Astrocyte (in vitro differentiated cells and primary cell): ENCODE results near the gene OGFOD2. TPM values are rescaled to one million over a fixed set of nuclear protein-coding genes. Genes with fewer than 3 reads are reported as not detected.

Experiments
- DNase-seq: peaks from one replicate; pipeline ENCODE4 v3.0.0-alpha.2; 2010; ENCODE audit warnings: low read depth
- FAIRE-seq: peaks from 2 replicates; lab custom pipeline; 2011; peaks lifted over from hg19 to GRCh38; lab: Jason Lieb, UNC
- H2AFZ ChIP-seq: 2 replicates; pipeline ENCODE4 v1.6.0; 2012; ENCODE audit warnings: low read depth, low read length, inconsistent platforms
- H3K27ac ChIP-seq: 2 replicates; pipeline ENCODE4 v1.5.1; 2011; ENCODE audit warnings: low read depth, low read length, inconsistent platforms
- H3K27me3 ChIP-seq: 2 replicates; pipeline ENCODE4 v1.6.0; 2011; ENCODE audit warnings: low read length, inconsistent platforms; ENCODE audit not compliant: insufficient read depth
- H3K36me3 ChIP-seq: 2 replicates; pipeline ENCODE4 v1.5.1; 2011; ENCODE audit warnings: low read length, inconsistent platforms; ENCODE audit not compliant: insufficient read depth
- H3K4me1 ChIP-seq: 2 replicates; pipeline ENCODE4 v1.5.1; 2011; ENCODE audit warnings: low read length, inconsistent platforms; ENCODE audit not compliant: insufficient read depth
- H3K4me2 ChIP-seq: 2 replicates; pipeline ENCODE4 v1.6.0; 2012; ENCODE audit warnings: low read length, inconsistent platforms
- H3K4me3 ChIP-seq: 2 replicates; pipeline ENCODE4 v1.5.1; 2011; ENCODE audit warnings: low read depth, mild to moderate bottlenecking, low read length, inconsistent platforms; ENCODE audit not compliant: insufficient read depth
- H3K79me2 ChIP-seq: 2 replicates; pipeline ENCODE4 v1.6.0; 2012; ENCODE audit warnings: mild to moderate bottlenecking, low read length, inconsistent platforms; ENCODE audit not compliant: insufficient read depth
- H3K9ac ChIP-seq: 2 replicates; pipeline ENCODE4 v1.6.0; 2012; ENCODE audit warnings: mild to moderate bottlenecking, low read length, inconsistent platforms
- H3K9me3 ChIP-seq: 2 replicates; pipeline ENCODE4 v1.5.1; 2012; ENCODE audit warnings: low read depth, mild to moderate bottlenecking, low read length, inconsistent platforms; ENCODE audit not compliant: insufficient read depth
- H4K20me1 ChIP-seq: 2 replicates; pipeline ENCODE4 v1.6.0; 2012; ENCODE audit warnings: low read length, inconsistent platforms; ENCODE audit not compliant: insufficient read depth
- H3K27ac Mint-ChIP-seq: one replicate; pipeline ENCODE4 v1.8.0; 2021; ENCODE audit warnings: mild to moderate bottlenecking, mixed read lengths; ENCODE audit not compliant: unreplicated experiment
- H3K27me3 Mint-ChIP-seq: one replicate; pipeline ENCODE4 v1.8.0; 2021; ENCODE audit warnings: low read depth, mixed read lengths; ENCODE audit not compliant: unreplicated experiment
- H3K36me3 Mint-ChIP-seq: one replicate; pipeline ENCODE4 v1.8.0; 2021; ENCODE audit warnings: low read depth, mixed read lengths; ENCODE audit not compliant: unreplicated experiment
- H3K4me1 Mint-ChIP-seq: one replicate; pipeline ENCODE4 v1.8.0; 2021; ENCODE audit warnings: low read depth, mixed read lengths; ENCODE audit not compliant: unreplicated experiment
- H3K4me3 Mint-ChIP-seq: one replicate; pipeline ENCODE4 v1.8.0; 2021; ENCODE audit warnings: mild to moderate bottlenecking, moderate library complexity, mixed read lengths; ENCODE audit not compliant: unreplicated experiment
- H3K9me3 Mint-ChIP-seq: one replicate; pipeline ENCODE4 v1.8.0; 2021; ENCODE audit warnings: mild to moderate bottlenecking, mixed read lengths; ENCODE audit not compliant: unreplicated experiment
- EZH2 ChIP-seq: IDR thresholded peaks from 2 replicates; pipeline ENCODE4 v1.6.1; 2012; ENCODE audit warnings: mild to moderate bottlenecking, low read length, inconsistent platforms; ENCODE audit not compliant: insufficient read depth
- total RNA-seq: library from RNA; stranded (reverse); gene quantifications from 2 replicates; pipeline ENCODE4 v1.2.1, GENCODE V29; 2021
- TF ChIP-seq, protein P1 (sequence below): IDR thresholded peaks from 2 replicates; pipeline ENCODE4 v1.5.1; 2011; ENCODE audit warnings: low read depth, mild to moderate bottlenecking, inconsistent platforms, low read length, moderate library complexity; ENCODE audit not compliant: insufficient read depth

OGFOD2 gene
- total RNA-seq, 1 donor from 2014 or later: 13.3 TPM

DNA sequence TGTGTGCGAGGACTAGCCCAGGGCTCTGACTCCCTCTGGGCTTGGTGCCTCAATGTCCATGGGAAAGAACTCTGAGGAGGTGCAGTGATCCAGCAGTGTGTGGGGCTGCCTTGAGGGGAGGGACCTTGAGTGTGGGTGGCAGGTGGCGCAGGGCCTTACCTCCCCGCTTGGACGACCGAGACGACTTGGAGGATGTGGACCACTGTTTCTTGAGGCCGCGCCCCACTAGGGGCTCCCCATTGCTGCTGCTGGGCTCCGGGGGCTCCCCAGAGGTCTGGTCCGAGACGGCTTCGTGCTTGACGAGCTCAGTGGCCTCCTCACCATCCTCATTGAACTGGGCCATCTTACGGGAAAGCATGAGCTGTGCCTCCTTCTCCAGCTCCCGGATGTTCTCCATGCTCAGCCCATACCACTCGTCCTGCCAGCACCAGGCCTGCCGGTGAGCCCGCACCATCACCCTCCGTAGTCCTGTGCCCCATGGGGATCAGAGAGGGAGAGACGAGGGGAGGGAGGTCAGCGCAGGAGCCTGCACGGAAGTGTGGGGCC lies 30.1 kb downstream of the OGFOD2 start:
- Histone ChIP-seq H3K4me2 (no peak overlapping the region), H3K27ac (no peak overlapping the region), H3K4me3 (no peak overlapping the region), H3K79me2 (no peaks in the 10 kb centered on the region), H2AFZ (no peak overlapping the region), H3K27me3 (no peaks in the 10 kb centered on the region), H4K20me1 (no peaks in the 10 kb centered on the region), H3K4me1 (peaks cover 6% of the 10 kb centered on the region), H3K9ac (no peak overlapping the region), H3K9me3 (no peaks in the 10 kb centered on the region), H3K36me3 (no peaks in the 10 kb centered on the region)
- Mint-ChIP-seq H3K36me3 (peaks cover 15% of the 10 kb centered on the region), H3K4me1 (peaks cover 6% of the 10 kb centered on the region), H3K27me3 (peaks cover 3% of the 10 kb centered on the region), H3K27ac (no peak overlapping the region), H3K4me3 (no peak overlapping the region), H3K9me3 (no peaks in the 10 kb centered on the region)
- no peak for FAIRE-seq
- no peak for DNase-seq
- TF ChIP-seq, protein P1, sequence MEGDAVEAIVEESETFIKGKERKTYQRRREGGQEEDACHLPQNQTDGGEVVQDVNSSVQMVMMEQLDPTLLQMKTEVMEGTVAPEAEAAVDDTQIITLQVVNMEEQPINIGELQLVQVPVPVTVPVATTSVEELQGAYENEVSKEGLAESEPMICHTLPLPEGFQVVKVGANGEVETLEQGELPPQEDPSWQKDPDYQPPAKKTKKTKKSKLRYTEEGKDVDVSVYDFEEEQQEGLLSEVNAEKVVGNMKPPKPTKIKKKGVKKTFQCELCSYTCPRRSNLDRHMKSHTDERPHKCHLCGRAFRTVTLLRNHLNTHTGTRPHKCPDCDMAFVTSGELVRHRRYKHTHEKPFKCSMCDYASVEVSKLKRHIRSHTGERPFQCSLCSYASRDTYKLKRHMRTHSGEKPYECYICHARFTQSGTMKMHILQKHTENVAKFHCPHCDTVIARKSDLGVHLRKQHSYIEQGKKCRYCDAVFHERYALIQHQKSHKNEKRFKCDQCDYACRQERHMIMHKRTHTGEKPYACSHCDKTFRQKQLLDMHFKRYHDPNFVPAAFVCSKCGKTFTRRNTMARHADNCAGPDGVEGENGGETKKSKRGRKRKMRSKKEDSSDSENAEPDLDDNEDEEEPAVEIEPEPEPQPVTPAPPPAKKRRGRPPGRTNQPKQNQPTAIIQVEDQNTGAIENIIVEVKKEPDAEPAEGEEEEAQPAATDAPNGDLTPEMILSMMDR: no peak
- TF ChIP-seq EZH2: no peak

DNA sequence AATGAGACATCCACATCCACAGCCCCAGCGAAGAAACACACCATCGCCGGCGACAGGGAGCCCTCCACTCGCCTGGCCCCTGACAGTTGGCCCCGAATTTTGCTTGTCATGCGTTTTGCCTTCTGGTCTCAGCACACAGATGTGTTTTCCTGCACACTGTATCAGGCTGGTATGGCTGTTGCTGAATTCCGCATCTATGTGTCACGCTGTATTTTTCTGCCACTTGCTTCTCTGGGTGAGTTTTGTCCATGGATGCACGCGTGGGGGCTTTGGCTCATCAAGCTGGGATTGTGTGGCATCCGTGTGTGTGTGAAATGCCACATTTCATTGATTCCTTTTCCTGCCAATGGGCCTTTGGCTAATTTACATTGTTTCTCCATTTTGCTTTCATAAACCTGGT lies 31.9 kb downstream of the OGFOD2 start:
- Mint-ChIP-seq H3K27me3 (no peaks in the 10 kb centered on the region), H3K4me3 (no peak overlapping the region), H3K27ac (no peak overlapping the region), H3K9me3 (no peaks in the 10 kb centered on the region), H3K4me1 (peaks cover 6% of the 10 kb centered on the region), H3K36me3 (peaks cover 13% of the 10 kb centered on the region)
- TF ChIP-seq, protein P1: no peak
- no peak for TF ChIP-seq EZH2
- Histone ChIP-seq H4K20me1 (no peaks in the 10 kb centered on the region), H3K9me3 (no peaks in the 10 kb centered on the region), H3K4me2 (peak overlapping the region; percentile 4), H3K4me3 (no peak overlapping the region), H3K9ac (no peak overlapping the region), H2AFZ (no peak overlapping the region), H3K36me3 (no peaks in the 10 kb centered on the region), H3K27me3 (no peaks in the 10 kb centered on the region), H3K4me1 (peaks cover 6% of the 10 kb centered on the region), H3K79me2 (no peaks in the 10 kb centered on the region), H3K27ac (no peak overlapping the region)
- FAIRE-seq (no peak), DNase-seq (peak; percentile 16)

DNA sequence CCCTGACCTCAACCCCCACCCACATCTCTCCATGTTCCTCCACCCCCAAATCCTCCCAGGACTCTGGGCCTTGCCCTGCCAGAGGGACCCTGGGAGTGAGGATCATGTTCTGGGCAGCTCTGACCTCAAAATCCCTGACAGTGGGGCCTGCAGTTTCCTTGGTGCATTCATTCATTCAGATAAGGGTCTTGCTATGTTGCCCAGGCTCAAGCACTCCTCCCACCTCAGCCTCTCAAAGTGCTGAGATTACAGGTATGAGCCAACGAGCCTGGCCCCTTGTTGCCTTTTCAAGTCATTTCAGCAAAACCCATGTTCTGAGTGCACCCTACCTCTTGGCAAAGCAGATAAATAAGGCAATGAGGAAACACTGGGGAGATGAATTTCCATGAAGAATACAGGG lies 35.1 kb downstream of the OGFOD2 start:
- no peak overlapping the region for H3K4me2 ChIP-seq
- H3K27ac Mint-ChIP-seq: no peak overlapping the region
- no peaks in the 10 kb centered on the region for H3K79me2 ChIP-seq
- no peak for TF ChIP-seq EZH2
- TF ChIP-seq, protein P1: no peak
- no peak overlapping the region for H3K9ac ChIP-seq
- H3K36me3 Mint-ChIP-seq: peaks cover 15% of the 10 kb centered on the region
- no peaks in the 10 kb centered on the region for H3K27me3 ChIP-seq
- no peak overlapping the region for H3K27ac ChIP-seq
- peaks cover 6% of the 10 kb centered on the region for H3K4me1 ChIP-seq
- no peaks in the 10 kb centered on the region for H4K20me1 ChIP-seq
- FAIRE-seq: no peak
- H3K4me1 Mint-ChIP-seq: peaks cover 6% of the 10 kb centered on the region
- no peaks in the 10 kb centered on the region for H3K9me3 Mint-ChIP-seq
- DNase-seq: no peak
- no peaks in the 10 kb centered on the region for H3K9me3 ChIP-seq
- no peaks in the 10 kb centered on the region for H3K36me3 ChIP-seq
- H3K27me3 Mint-ChIP-seq: no peaks in the 10 kb centered on the region
- no peak overlapping the region for H3K4me3 ChIP-seq
- no peak overlapping the region for H2AFZ ChIP-seq
- no peak overlapping the region for H3K4me3 Mint-ChIP-seq
